ENCODE results near the gene ENAH.

DNA sequence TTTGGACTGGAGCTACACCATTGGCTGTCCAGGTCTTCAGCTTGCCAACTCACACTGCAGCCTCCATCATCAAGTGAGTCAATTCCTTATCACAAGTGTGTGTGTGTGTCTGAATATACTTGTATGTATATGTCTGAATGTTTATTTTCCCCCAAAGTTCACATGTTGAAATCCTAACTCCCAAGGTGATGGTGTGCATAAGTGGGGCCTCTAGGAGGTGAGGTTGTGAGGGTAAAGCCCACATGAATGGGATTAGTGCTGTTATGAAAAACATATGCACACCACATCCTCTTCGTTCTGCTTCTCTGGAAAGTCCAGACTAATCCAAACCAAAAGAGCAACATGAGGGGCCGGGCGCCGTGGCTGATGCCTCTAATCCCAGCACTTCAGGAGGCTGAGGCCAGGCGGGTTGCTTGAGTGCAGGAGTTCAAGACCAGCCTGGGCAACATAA, 176.4 kb downstream of the ENAH start:
- TF ChIP-seq CTCF (conservative IDR thresholded peaks at IDR 0.05 in 1 of 2, IDR thresholded peaks at IDR 0.05 in 1 of 2; ENCODE audit: low read depth in 1 of 2, low read length in 2 of 2) (no peak), EZH2 (IDR thresholded peaks at IDR 0.05; ENCODE audit: low read length, missing control alignments) (no peak)

Data from fibroblast of lung (primary cell).